ENCODE measurements around the gene NR2F1-AS1.

Gene NR2F1-AS1

GRCh38 chr5:93573354-93574351 lies 7.4 kb downstream of the NR2F1-AS1 start:
- no peaks in the 10 kb centered on the region for H3K36me3 ChIP-seq (ENCODE audit: control insufficient read depth, insufficient read depth, low read length)
- H3K4me3 ChIP-seq (replicated peaks; ENCODE audit: low read depth, low read length) = no peak overlapping the region
- TF ChIP-seq CTCF (IDR thresholded peaks at IDR 0.05; ENCODE audit: insufficient read depth, low read length, poor library complexity, severe bottlenecking) = no peak
- H3K27me3 ChIP-seq (replicated peaks; ENCODE audit: control insufficient read depth, insufficient read depth, low read length) = peaks cover 1% of the 10 kb centered on the region
- no peak for DNase-seq (ENCODE audit: extremely low read depth, insufficient read length)

- DNase-seq (ENCODE audit: extremely low read depth, insufficient read length) = no peak
- Histone ChIP-seq H3K4me3 (replicated peaks; ENCODE audit: low read depth, low read length) (no peak overlapping the region), H3K27me3 (replicated peaks; ENCODE audit: control insufficient read depth, insufficient read depth, low read length) (peaks cover 1% of the 10 kb centered on the region; the same call in 1 of the 2 replicates), H3K36me3 (ENCODE audit: control insufficient read depth, insufficient read depth, low read length) (no peaks in the 10 kb centered on the region)
- no peak for TF ChIP-seq CTCF (IDR thresholded peaks at IDR 0.05; ENCODE audit: insufficient read depth, low read length, poor library complexity, severe bottlenecking)
Measured at GRCh38 chr5:93572608-93573353, 8.2 kb downstream of the NR2F1-AS1 start.

GRCh38 chr5:93572101-93572607 lies 8.9 kb downstream of the NR2F1-AS1 start:
- Histone ChIP-seq H3K4me3 (replicated peaks; ENCODE audit: low read depth, low read length) (no peak overlapping the region), H3K36me3 (ENCODE audit: control insufficient read depth, insufficient read depth, low read length) (no peaks in the 10 kb centered on the region), H3K27me3 (replicated peaks; ENCODE audit: control insufficient read depth, insufficient read depth, low read length) (peaks cover 1% of the 10 kb centered on the region; the same call in 1 of the 2 replicates)
- peak; percentile 22 for DNase-seq (ENCODE audit: extremely low read depth, insufficient read length)
- no peak for TF ChIP-seq CTCF (IDR thresholded peaks at IDR 0.05; ENCODE audit: insufficient read depth, low read length, poor library complexity, severe bottlenecking)

DNA sequence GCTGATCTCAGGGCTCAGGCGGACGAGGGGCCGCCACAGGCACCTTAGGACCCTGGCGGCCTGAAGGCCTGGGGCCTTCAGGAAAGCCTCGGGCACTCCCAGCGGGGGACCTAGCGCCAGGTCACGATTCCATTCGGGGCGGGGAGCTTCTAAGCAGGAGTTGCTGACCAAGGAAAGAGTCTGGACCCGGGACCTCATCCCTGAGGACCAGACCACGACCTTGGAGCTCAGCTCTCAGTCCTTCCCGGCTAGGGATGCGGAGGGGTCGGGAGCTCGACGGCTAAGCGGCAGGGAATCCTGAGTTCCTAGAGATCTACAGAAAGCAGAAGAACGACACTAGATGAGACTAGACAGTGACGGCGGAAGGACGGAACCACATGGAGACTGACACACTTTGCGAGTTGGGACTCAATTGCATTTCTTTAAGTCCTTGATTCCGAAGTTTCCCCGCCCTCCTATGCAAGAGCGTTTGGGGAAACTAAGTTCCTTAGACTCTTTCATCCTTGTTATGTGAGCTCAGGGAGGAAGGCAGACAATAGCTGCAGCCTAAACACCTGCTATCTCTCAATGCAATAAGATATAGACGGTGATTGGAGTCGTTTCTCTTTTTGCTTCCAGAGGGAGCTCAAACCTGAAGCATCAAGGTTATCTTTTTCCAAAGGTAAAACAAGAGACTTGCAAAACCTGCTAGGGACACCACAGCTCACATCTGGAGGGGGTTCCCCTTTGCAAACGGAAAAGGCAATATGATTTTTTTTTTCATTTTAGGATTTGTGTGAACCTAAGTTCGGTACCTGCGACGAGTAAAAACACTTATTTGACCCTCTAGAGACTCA lies 9.7 kb downstream of the NR2F1-AS1 start:
- no peak for TF ChIP-seq CTCF (IDR thresholded peaks at IDR 0.05; ENCODE audit: insufficient read depth, low read length, poor library complexity, severe bottlenecking)
- Histone ChIP-seq H3K27me3 (replicated peaks; ENCODE audit: control insufficient read depth, insufficient read depth, low read length) (peaks cover 1% of the 10 kb centered on the region; the same call in 1 of the 2 replicates), H3K36me3 (ENCODE audit: control insufficient read depth, insufficient read depth, low read length) (no peaks in the 10 kb centered on the region), H3K4me3 (replicated peaks; ENCODE audit: low read depth, low read length) (no peak overlapping the region)
- no peak for DNase-seq (ENCODE audit: extremely low read depth, insufficient read length)

Data from GM06990 (cell line).